ENCODE results near the gene URB1.
"Not testable (repeated sequence)": the region's sequence is repeated elsewhere in the genome, so short reads cannot be mapped to it uniquely, and the experiment has no call there.

Gene URB1

GRCh38 chr21:32315511-32316281, 77.1 kb downstream of the URB1 start:
- Histone ChIP-seq H3K4me3 (ENCODE audit: low read depth, low read length) (no peak overlapping the region), H3K4me1 (no peaks in the 10 kb centered on the region), H3K36me3 (ENCODE audit: control insufficient read depth, insufficient read depth, low read length) (no peaks in the 10 kb centered on the region), H3K9me3 (ENCODE audit: control insufficient read depth, low read length) (no peaks in the 10 kb centered on the region), H3K27ac (no peak overlapping the region), H2AFZ (no peak overlapping the region), H3K9ac (no peak overlapping the region), H3K27me3 (ENCODE audit: control insufficient read depth, insufficient read depth, low read length) (no peaks in the 10 kb centered on the region), H3K4me2 (ENCODE audit: low read length) (no peak overlapping the region), H3K79me2 (no peaks in the 10 kb centered on the region)
- TF ChIP-seq CTCF (IDR thresholded peaks at IDR 0.05) = no peak

- H3K27me3 ChIP-seq (ENCODE audit: control insufficient read depth, insufficient read depth, low read length) = no peaks in the 10 kb centered on the region
- H3K79me2 ChIP-seq = no peaks in the 10 kb centered on the region
- H3K4me2 ChIP-seq (ENCODE audit: low read length) = no peak overlapping the region
- H3K36me3 ChIP-seq (ENCODE audit: control insufficient read depth, insufficient read depth, low read length) = no peaks in the 10 kb centered on the region
- TF ChIP-seq CTCF (IDR thresholded peaks at IDR 0.05) = no peak
- H2AFZ ChIP-seq = no peak overlapping the region
- no peak overlapping the region for H3K27ac ChIP-seq
- H3K9ac ChIP-seq = no peak overlapping the region
- no peaks in the 10 kb centered on the region for H3K9me3 ChIP-seq (ENCODE audit: control insufficient read depth, low read length)
- no peaks in the 10 kb centered on the region for H3K4me1 ChIP-seq
- no peak overlapping the region for H3K4me3 ChIP-seq (ENCODE audit: low read depth, low read length)
Observed at GRCh38 chr21:32314806-32315205, 78.0 kb downstream of the URB1 start.

- no peaks in the 10 kb centered on the region for H3K9me3 ChIP-seq (ENCODE audit: control insufficient read depth, low read length)
- H3K27ac ChIP-seq = no peak overlapping the region
- no peaks in the 10 kb centered on the region for H3K79me2 ChIP-seq
- no peak overlapping the region for H2AFZ ChIP-seq
- TF ChIP-seq CTCF (IDR thresholded peaks at IDR 0.05) = no peak
- H3K4me2 ChIP-seq (ENCODE audit: low read length) = no peak overlapping the region
- H3K4me3 ChIP-seq (ENCODE audit: low read depth, low read length) = no peak overlapping the region
- H3K4me1 ChIP-seq = no peaks in the 10 kb centered on the region
- no peak overlapping the region for H3K9ac ChIP-seq
- no peaks in the 10 kb centered on the region for H3K27me3 ChIP-seq (ENCODE audit: control insufficient read depth, insufficient read depth, low read length)
- H3K36me3 ChIP-seq (ENCODE audit: control insufficient read depth, insufficient read depth, low read length) = no peaks in the 10 kb centered on the region
Observed at GRCh38 chr21:32312976-32313375, 79.8 kb downstream of the URB1 start.

GRCh38 chr21:32312326-32312725, 80.5 kb downstream of the URB1 start:
- TF ChIP-seq CTCF (IDR thresholded peaks at IDR 0.05) = no peak
- no peak overlapping the region for H3K9ac ChIP-seq
- H3K27ac ChIP-seq = no peak overlapping the region
- no peaks in the 10 kb centered on the region for H3K79me2 ChIP-seq
- no peaks in the 10 kb centered on the region for H3K27me3 ChIP-seq (ENCODE audit: control insufficient read depth, insufficient read depth, low read length)
- no peaks in the 10 kb centered on the region for H3K4me1 ChIP-seq
- no peak overlapping the region for H2AFZ ChIP-seq
- H3K4me3 ChIP-seq (ENCODE audit: low read depth, low read length) = no peak overlapping the region
- no peaks in the 10 kb centered on the region for H3K36me3 ChIP-seq (ENCODE audit: control insufficient read depth, insufficient read depth, low read length)
- no peaks in the 10 kb centered on the region for H3K9me3 ChIP-seq (ENCODE audit: control insufficient read depth, low read length)
- H3K4me2 ChIP-seq (ENCODE audit: low read length) = no peak overlapping the region

- H3K4me2 ChIP-seq (ENCODE audit: low read length) = no peak overlapping the region
- no peak for TF ChIP-seq CTCF (IDR thresholded peaks at IDR 0.05)
- no peak overlapping the region for H3K4me3 ChIP-seq (ENCODE audit: low read depth, low read length)
- H3K27me3 ChIP-seq (ENCODE audit: control insufficient read depth, insufficient read depth, low read length) = no peaks in the 10 kb centered on the region
- no peaks in the 10 kb centered on the region for H3K36me3 ChIP-seq (ENCODE audit: control insufficient read depth, insufficient read depth, low read length)
- H3K9ac ChIP-seq = no peak overlapping the region
- no peaks in the 10 kb centered on the region for H3K79me2 ChIP-seq
- no peak overlapping the region for H2AFZ ChIP-seq
- H3K4me1 ChIP-seq = no peaks in the 10 kb centered on the region
- H3K9me3 ChIP-seq (ENCODE audit: control insufficient read depth, low read length) = no peaks in the 10 kb centered on the region
- no peak overlapping the region for H3K27ac ChIP-seq
Observed at GRCh38 chr21:32311621-32312020, 81.2 kb downstream of the URB1 start.

- H3K4me3 ChIP-seq (ENCODE audit: low read depth, low read length); H3K79me2 ChIP-seq: not testable (repeated sequence)
Observed at GRCh38 chr21:32310976-32311375, 81.8 kb downstream of the URB1 start.

More at GRCh38 chr21:32310976-32311375, 81.8 kb downstream of the URB1 start:
- not testable (repeated sequence) for H3K36me3 ChIP-seq (ENCODE audit: control insufficient read depth, insufficient read depth, low read length); H2AFZ ChIP-seq; H3K9me3 ChIP-seq (ENCODE audit: control insufficient read depth, low read length); H3K9ac ChIP-seq; H3K4me2 ChIP-seq (ENCODE audit: low read length); H3K27me3 ChIP-seq (ENCODE audit: control insufficient read depth, insufficient read depth, low read length); H3K27ac ChIP-seq; H3K4me1 ChIP-seq

Measured in parathyroid adenoma (tissue), 2 donors.